Panc1 (cell line): ENCODE measurements around the gene SSBP3.

Source experiments
- CTCF ChIP-seq: fragments of 450-650 bp; IDR thresholded peaks from 2 replicates; pipeline ENCODE4 v1.5.1; 2017; ENCODE audit warnings: mild to moderate bottlenecking
- POLR2AphosphoS5 ChIP-seq: IDR thresholded peaks from 2 replicates; pipeline ENCODE4 v1.6.1; 2012; ENCODE audit warnings: mild to moderate bottlenecking, low read depth, low read length, moderate library complexity

GRCh38 chr1:54176621-54177327 is 229.4 kb downstream of the SSBP3 start:
- no peak for TF ChIP-seq CTCF
- no peak for TF ChIP-seq POLR2AphosphoS5
